Stomach (tissue), 9 donors: ENCODE data around the gene ZNF595. TPM values are rescaled to one million over a fixed set of nuclear protein-coding genes. Genes with fewer than 3 reads are reported as not detected.
"Not testable (repeated sequence)": the region's sequence is repeated elsewhere in the genome, so short reads cannot be mapped to it uniquely, and the experiment has no call there.

Experiments
- DNase-seq, 2 donors: peaks; one replicate each; pipeline versions ENCODE4 v3.0.0 to v3.0.0-alpha.2; 2013 to 2019
- H3K27ac ChIP-seq, 5 donors: fragments of 200-600 bp in 4 of 5; sonication (generic) in 4 of 5; one replicate each; pipeline ENCODE4 v1.5.1; 2013 to 2019; ENCODE audit warnings: mild to moderate bottlenecking in 1 of 5, moderate library complexity in 1 of 5
- H3K27me3 ChIP-seq, 3 donors: fragments of 200-600 bp; sonication (generic); one replicate each; pipeline ENCODE4 v1.5.1; 2017 to 2019; ENCODE audit warnings: mixed run types in 1 of 3
- H3K36me3 ChIP-seq, 4 donors: fragments of 200-600 bp; sonication (generic); 1 replicate in 3 of 4; 2 replicates in 1 of 4; pipeline ENCODE4 v1.5.1; 2016 to 2019
- H3K4me1 ChIP-seq, 4 donors: fragments of 200-600 bp; sonication (generic); one replicate each; pipeline ENCODE4 v1.5.1; 2016 to 2019
- H3K4me3 ChIP-seq, 4 donors: fragments of 200-600 bp; sonication (generic) in 3 of 4; one replicate each; pipeline ENCODE4 v1.5.1; 2016 to 2019; ENCODE audit warnings: mild to moderate bottlenecking in 1 of 4
- H3K9me3 ChIP-seq, 4 donors: fragments of 200-600 bp; sonication (generic); one replicate each; pipeline ENCODE4 v1.5.1; 2016 to 2019
- POLR2A ChIP-seq, 4 donors: fragments of 450-650 bp; IDR thresholded peaks; one replicate each; pipeline ENCODE4 v1.6.1; 2016; ENCODE audit warnings: antibody characterized with exemption in 4 of 4, control low read depth in 2 of 4, mild to moderate bottlenecking in 1 of 4, moderate library complexity in 1 of 4
- WGBS, 5 donors: extraction: QIAGEN DNeasy Blood & Tissue Kit in 3 of 5; methylation state at CpG; one replicate each; pipeline versions ENCODE4 v1.1.5 to v1.1.7; 2013 to 2018; 5-methylcytosine and 5-hydroxymethylcytosine counted together
- intact Hi-C: fragments of 100-400 bp; cut with DNase I; formaldehyde crosslinking; loops from one replicate; pipeline ENCODE4 v1.15.1; 2023; ENCODE audit warnings: low total_unique reads
- polyA plus RNA-seq, 3 donors: library from polyadenylated mRNA; stranded (reverse); fragments of 200-250 nt; gene quantifications; one replicate each; pipeline ENCODE4 v1.2.3, GENCODE V29; 2013
- total RNA-seq, 5 donors: library from RNA; depleted of rRNA; stranded (reverse); fragments of >200 nt; gene quantifications; one replicate each; pipeline versions ENCODE4 v1.1.0 to v1.2.3, GENCODE V29; 2014 to 2016
- donor health status: healthy with polysubstance abuse.
- donor health status: Bipolar disorder and iron deficiency.
- donor health status: healthy.

The ZNF595 gene
- total and polyA plus RNA-seq, 8 donors = 4.5 to 58.3 (median 9.1) TPM

- H3K27ac ChIP-seq, H3K4me1 ChIP-seq, H3K9me3 ChIP-seq, H3K4me3 ChIP-seq, intact Hi-C loops, H3K36me3 ChIP-seq: not testable (repeated sequence)
- DNase-seq = peak in 1 of 2 donors; percentile 46
- 29 to 70% (median 57%) methylated on average over 1 of the region's 3 CpGs for WGBS, 5 donors
- peaks cover 0 to 10% (median 0%) of the 10 kb centered on the region in 3 donors for H3K27me3 ChIP-seq
These were observed 24.2 kb upstream of the ZNF595 start for GRCh38 chr4:28767-29542.

GRCh38 chr4:33314-33713 lies 19.8 kb upstream of the ZNF595 start:
- WGBS, 5 donors = no CpG with 5 or more reads among the region's 6 CpGs
- H3K4me3 ChIP-seq, H3K4me1 ChIP-seq, H3K27me3 ChIP-seq, H3K9me3 ChIP-seq, H3K36me3 ChIP-seq, H3K27ac ChIP-seq, intact Hi-C loops, DNase-seq: not testable (repeated sequence)

- H3K27ac ChIP-seq = not testable (repeated sequence)
- WGBS, 5 donors = 62 to 71% (median 66%) methylated on average over 3 to 6 of the region's 6 CpGs
These were observed 16.3 kb upstream of the ZNF595 start for GRCh38 chr4:36559-37415.

GRCh38 chr4:38202-38601 lies 14.9 kb upstream of the ZNF595 start:
- TF ChIP-seq POLR2A (IDR thresholded peaks at IDR 0.05) = peak in 1 of 4 donors; percentile 13
- H3K4me3 ChIP-seq, intact Hi-C loops, H3K36me3 ChIP-seq, H3K4me1 ChIP-seq, H3K27me3 ChIP-seq, DNase-seq, H3K27ac ChIP-seq, H3K9me3 ChIP-seq: not testable (repeated sequence)

More at GRCh38 chr4:36559-37415, 16.3 kb upstream of the ZNF595 start:
- H3K9me3 ChIP-seq, intact Hi-C loops, H3K4me3 ChIP-seq, H3K27me3 ChIP-seq, DNase-seq, H3K36me3 ChIP-seq, H3K4me1 ChIP-seq: not testable (repeated sequence)

GRCh38 chr4:43375-43774 lies 9.7 kb upstream of the ZNF595 start:
- H3K4me1 ChIP-seq, H3K4me3 ChIP-seq, H3K9me3 ChIP-seq, H3K27me3 ChIP-seq, intact Hi-C loops, H3K27ac ChIP-seq, DNase-seq, H3K36me3 ChIP-seq: not testable (repeated sequence)

GRCh38 chr4:51253-51652 lies 1.9 kb upstream of the ZNF595 start:
- H3K27me3 ChIP-seq, H3K9me3 ChIP-seq, H3K4me1 ChIP-seq, H3K4me3 ChIP-seq, H3K27ac ChIP-seq, H3K36me3 ChIP-seq, intact Hi-C loops, DNase-seq: not testable (repeated sequence)
- 59 to 74% (median 68%) methylated on average over 4 of the region's 4 CpGs for WGBS, 5 donors

GRCh38 chr4:51655-52277 lies 1.4 kb upstream of the ZNF595 start:
- 51 to 67% (median 57%) methylated on average over 4 to 5 of the region's 9 CpGs for WGBS, 5 donors
- not testable (repeated sequence) for DNase-seq

GRCh38 chr4:53521-53920 lies 400 bp downstream of the ZNF595 start:
- WGBS, 5 donors = 0% methylated on average over 6 of the region's 41 CpGs; no CpG with 5 or more reads in 4 of the 5 donors
- DNase-seq, H3K9me3 ChIP-seq, H3K4me1 ChIP-seq, H3K27me3 ChIP-seq, intact Hi-C loops, H3K36me3 ChIP-seq: not testable (repeated sequence)
- Histone ChIP-seq H3K4me3 (peak overlapping the region; percentile 27 to 48 (median 42)), H3K27ac (peak overlapping the region in 4 of 5 donors; percentile 56 to 77 (median 72))

More at GRCh38 chr4:51655-52277, 1.4 kb upstream of the ZNF595 start:
- intact Hi-C loops, H3K4me1 ChIP-seq, H3K9me3 ChIP-seq, H3K27me3 ChIP-seq, H3K4me3 ChIP-seq, H3K27ac ChIP-seq, H3K36me3 ChIP-seq: not testable (repeated sequence)

GRCh38 chr4:64733-65132 lies 11.6 kb downstream of the ZNF595 start:
- H3K36me3 ChIP-seq = peaks cover 7 to 20% (median 12%) of the 10 kb centered on the region in 4 donors
- DNase-seq, H3K4me1 ChIP-seq, H3K27me3 ChIP-seq, H3K4me3 ChIP-seq, H3K27ac ChIP-seq, intact Hi-C loops: not testable (repeated sequence)
- peaks cover 0 to 21% (median 17%) of the 10 kb centered on the region in 4 donors for H3K9me3 ChIP-seq
